HCT116 (cell line): ENCODE results near the gene EPN1.

Experiments used
- CTCF ChIP-seq, 3 experiments: fragments of 200-600 bp in 1 of 3; sonication (generic) in 1 of 3; IDR thresholded peaks in 2 of 3; conservative IDR thresholded peaks in 1 of 3; 2 replicates each; pipeline ENCODE4 v1.5.1; 2012 to 2017; ENCODE audit warnings: low read depth in 2 of 3, low read length in 2 of 3, antibody characterized with exemption in 1 of 3, borderline replicate concordance in 1 of 3, control low read depth in 1 of 3, mild to moderate bottlenecking in 1 of 3, mixed read lengths in 1 of 3, mixed run types in 1 of 3, moderate library complexity in 1 of 3; ENCODE audit not compliant: insufficient read depth in 1 of 3
- EGR1 ChIP-seq: IDR thresholded peaks from 2 replicates; pipeline ENCODE4 v1.6.1; 2012; ENCODE audit warnings: low read depth
- ELF1 ChIP-seq: IDR thresholded peaks from 2 replicates; pipeline ENCODE4 v1.6.1; 2012; ENCODE audit warnings: low read depth, borderline replicate concordance
- EZH2phosphoT487 ChIP-seq: fragments of 200-600 bp; IDR thresholded peaks from 2 replicates; pipeline ENCODE4 v1.6.1; 2018; ENCODE audit warnings: antibody characterized with exemption, borderline replicate concordance
- RAD21 ChIP-seq: IDR thresholded peaks from 2 replicates; pipeline ENCODE4 v1.6.1; 2012; ENCODE audit warnings: low read depth, mild to moderate bottlenecking
- REST ChIP-seq: IDR thresholded peaks from 2 replicates; pipeline ENCODE4 v1.6.1; 2012; ENCODE audit warnings: low read depth

DNA sequence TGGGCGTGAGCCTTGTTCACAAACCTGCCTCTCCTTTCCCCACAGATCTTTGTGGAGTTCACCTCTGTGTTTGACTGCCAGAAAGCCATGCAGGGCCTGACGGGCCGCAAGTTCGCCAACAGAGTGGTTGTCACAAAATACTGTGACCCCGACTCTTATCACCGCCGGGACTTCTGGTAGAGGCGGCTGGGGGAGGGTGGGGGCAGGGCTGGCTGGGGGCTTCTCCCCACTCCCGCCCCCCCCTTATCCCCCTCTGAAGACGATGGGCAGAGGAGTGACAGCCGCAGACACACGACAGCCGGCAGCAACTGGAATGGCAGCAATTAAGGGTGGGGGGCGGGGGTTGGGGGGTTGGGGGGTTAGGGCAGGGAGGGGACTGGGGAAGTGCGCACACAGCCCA, 1.1 kb upstream of the EPN1 start:
- TF ChIP-seq REST (no peak), ELF1 (no peak), CTCF (IDR thresholded peaks at IDR 0.05 in 2 of 3, conservative IDR thresholded peaks at IDR 0.05 in 1 of 3; ENCODE audit: borderline replicate concordance in 1 of 3, insufficient read depth in 1 of 3, low read depth in 2 of 3, low read length in 2 of 3) (no peak), EZH2phosphoT487 (no peak), RAD21 (no peak), EGR1 (no peak)
